ENCODE measurements around the gene ASTN2. TPM values are rescaled to one million over a fixed set of nuclear protein-coding genes. Genes with fewer than 3 reads are reported as not detected.
A peak's percentile ranks its signal among the peaks of the same experiment; 100 is the strongest.

Gene ASTN2
- total and polyA plus RNA-seq, 9 of the 15 experiments (the other 6 are each of a cell fraction or from before 2014, with no cell fraction given) = 0.56 to 3.5 (median 1.9) TPM

DNA sequence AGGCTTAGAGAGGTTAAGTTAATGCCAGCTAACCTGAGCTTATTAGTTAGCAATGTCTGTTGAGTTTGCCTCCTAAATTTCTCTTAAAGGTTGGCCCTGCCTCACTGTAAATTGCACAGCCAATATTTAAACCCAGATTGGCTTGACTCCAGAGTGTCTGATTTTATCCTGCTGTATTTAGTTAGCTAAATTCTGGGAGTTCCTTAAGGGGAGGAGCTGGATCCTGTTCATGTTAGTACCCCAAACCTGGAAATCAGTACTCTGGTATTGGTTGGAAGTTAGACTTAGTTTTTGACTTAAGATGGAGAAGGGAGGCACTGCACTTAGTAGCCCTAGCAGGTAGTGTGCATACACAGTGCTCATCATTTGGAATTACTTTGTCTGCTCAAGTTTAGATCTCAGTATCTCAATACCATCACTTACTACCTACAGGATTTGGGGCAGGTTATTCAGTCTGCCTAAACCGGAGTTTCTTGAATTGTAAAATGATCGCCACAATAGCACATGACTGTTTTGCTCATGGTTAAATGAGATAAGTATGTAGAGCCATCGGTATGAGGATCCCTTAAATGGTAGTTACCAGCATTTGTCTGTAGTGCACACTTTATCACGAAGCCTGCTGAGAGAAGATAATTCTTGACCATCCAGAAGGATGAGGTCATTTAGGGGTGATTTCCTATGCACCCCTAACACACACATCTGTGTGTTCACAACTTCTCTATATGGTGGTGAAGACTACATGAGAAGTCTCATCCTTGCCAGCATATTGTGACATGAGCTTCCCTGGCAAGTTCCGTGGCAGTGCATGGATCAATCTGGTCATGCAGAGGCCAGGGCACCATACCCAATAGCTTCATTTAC is 992.5 kb downstream of the ASTN2 start (continued):
- TF ChIP-seq, protein P1, sequence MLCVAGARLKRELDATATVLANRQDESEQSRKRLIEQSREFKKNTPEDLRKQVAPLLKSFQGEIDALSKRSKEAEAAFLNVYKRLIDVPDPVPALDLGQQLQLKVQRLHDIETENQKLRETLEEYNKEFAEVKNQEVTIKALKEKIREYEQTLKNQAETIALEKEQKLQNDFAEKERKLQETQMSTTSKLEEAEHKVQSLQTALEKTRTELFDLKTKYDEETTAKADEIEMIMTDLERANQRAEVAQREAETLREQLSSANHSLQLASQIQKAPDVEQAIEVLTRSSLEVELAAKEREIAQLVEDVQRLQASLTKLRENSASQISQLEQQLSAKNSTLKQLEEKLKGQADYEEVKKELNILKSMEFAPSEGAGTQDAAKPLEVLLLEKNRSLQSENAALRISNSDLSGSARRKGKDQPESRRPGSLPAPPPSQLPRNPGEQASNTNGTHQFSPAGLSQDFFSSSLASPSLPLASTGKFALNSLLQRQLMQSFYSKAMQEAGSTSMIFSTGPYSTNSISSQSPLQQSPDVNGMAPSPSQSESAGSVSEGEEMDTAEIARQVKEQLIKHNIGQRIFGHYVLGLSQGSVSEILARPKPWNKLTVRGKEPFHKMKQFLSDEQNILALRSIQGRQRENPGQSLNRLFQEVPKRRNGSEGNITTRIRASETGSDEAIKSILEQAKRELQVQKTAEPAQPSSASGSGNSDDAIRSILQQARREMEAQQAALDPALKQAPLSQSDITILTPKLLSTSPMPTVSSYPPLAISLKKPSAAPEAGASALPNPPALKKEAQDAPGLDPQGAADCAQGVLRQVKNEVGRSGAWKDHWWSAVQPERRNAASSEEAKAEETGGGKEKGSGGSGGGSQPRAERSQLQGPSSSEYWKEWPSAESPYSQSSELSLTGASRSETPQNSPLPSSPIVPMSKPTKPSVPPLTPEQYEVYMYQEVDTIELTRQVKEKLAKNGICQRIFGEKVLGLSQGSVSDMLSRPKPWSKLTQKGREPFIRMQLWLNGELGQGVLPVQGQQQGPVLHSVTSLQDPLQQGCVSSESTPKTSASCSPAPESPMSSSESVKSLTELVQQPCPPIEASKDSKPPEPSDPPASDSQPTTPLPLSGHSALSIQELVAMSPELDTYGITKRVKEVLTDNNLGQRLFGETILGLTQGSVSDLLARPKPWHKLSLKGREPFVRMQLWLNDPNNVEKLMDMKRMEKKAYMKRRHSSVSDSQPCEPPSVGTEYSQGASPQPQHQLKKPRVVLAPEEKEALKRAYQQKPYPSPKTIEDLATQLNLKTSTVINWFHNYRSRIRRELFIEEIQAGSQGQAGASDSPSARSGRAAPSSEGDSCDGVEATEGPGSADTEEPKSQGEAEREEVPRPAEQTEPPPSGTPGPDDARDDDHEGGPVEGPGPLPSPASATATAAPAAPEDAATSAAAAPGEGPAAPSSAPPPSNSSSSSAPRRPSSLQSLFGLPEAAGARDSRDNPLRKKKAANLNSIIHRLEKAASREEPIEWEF (CRISPR knock-in tag; IDR thresholded peaks at IDR 0.05) = no peak
- TF ChIP-seq, protein P2, sequence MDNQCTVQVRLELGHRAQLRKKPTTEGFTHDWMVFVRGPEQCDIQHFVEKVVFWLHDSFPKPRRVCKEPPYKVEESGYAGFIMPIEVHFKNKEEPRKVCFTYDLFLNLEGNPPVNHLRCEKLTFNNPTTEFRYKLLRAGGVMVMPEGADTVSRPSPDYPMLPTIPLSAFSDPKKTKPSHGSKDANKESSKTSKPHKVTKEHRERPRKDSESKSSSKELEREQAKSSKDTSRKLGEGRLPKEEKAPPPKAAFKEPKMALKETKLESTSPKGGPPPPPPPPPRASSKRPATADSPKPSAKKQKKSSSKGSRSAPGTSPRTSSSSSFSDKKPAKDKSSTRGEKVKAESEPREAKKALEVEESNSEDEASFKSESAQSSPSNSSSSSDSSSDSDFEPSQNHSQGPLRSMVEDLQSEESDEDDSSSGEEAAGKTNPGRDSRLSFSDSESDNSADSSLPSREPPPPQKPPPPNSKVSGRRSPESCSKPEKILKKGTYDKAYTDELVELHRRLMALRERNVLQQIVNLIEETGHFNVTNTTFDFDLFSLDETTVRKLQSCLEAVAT (IDR thresholded peaks at IDR 0.05) = peak in 1 of 2 experiments; percentile 43; a peak in 1 of 4 replicates
- no peak for TF ChIP-seq GTF2F1 (IDR thresholded peaks at IDR 0.05; ENCODE audit: low read depth, low read length)
- TF ChIP-seq SRSF9 (IDR thresholded peaks at IDR 0.05; ENCODE audit: borderline replicate concordance, low read depth, low read length) = no peak
- TF ChIP-seq ZNF780A (CRISPR knock-in tag; IDR thresholded peaks at IDR 0.05) = no peak
- TF ChIP-seq STAG1 (CRISPR knock-in tag; IDR thresholded peaks at IDR 0.05; ENCODE audit: borderline replicate concordance) = no peak
- no peak for TF ChIP-seq ZNF224 (CRISPR knock-in tag; IDR thresholded peaks at IDR 0.05)
- no peak for TF ChIP-seq SRSF7 (optimal IDR thresholded peaks at IDR 0.05; ENCODE audit: low read depth, low read length)
- no peak for TF ChIP-seq CAMTA2 (CRISPR knock-in tag; conservative IDR thresholded peaks at IDR 0.05)
- no peak for TF ChIP-seq ZNF436 (CRISPR knock-in tag; IDR thresholded peaks at IDR 0.05)
- 0 out of 4 replicates have a peak, but pooled peaks of 1 of the 2 experiments have one; percentile 43 for TF ChIP-seq HDAC1 (IDR thresholded peaks at IDR 0.05)
- TF ChIP-seq CREBBP (IDR thresholded peaks at IDR 0.05; ENCODE audit: low read depth, low read length) = no peak
- TF ChIP-seq RFX5 (IDR thresholded peaks at IDR 0.05; ENCODE audit: low read depth, low read length) = no peak
- no peak for TF ChIP-seq PHTF2 (CRISPR knock-in tag; IDR thresholded peaks at IDR 0.05)
- TF ChIP-seq ETV5 (CRISPR knock-in tag; IDR thresholded peaks at IDR 0.05; ENCODE audit: low read depth) = no peak
- TF ChIP-seq ZEB2 (IDR thresholded peaks at IDR 0.05) = peak; percentile 65
- TF ChIP-seq HNRNPK (IDR thresholded peaks at IDR 0.05; ENCODE audit: low read depth, low read length, poor library complexity, severe bottlenecking) = no peak
- TF ChIP-seq HOXB6 (CRISPR knock-in tag; IDR thresholded peaks at IDR 0.05; ENCODE audit: borderline replicate concordance) = no peak
- peak; percentile 96 for TF ChIP-seq JUND (IDR thresholded peaks at IDR 0.05; ENCODE audit: borderline replicate concordance, low read depth, low read length)
- peak; percentile 98 for TF ChIP-seq JUND (tag; IDR thresholded peaks at IDR 0.05; ENCODE audit: borderline replicate concordance, low read depth, low read length)
- no peak for TF ChIP-seq POLR3A (IDR thresholded peaks at IDR 0.05; ENCODE audit: borderline replicate concordance, extremely low read depth, insufficient read depth, insufficient read length)
- no peak for TF ChIP-seq BRF1 (IDR thresholded peaks at IDR 0.05; ENCODE audit: borderline replicate concordance, extremely low read depth, insufficient read length)
- no peak for TF ChIP-seq NFXL1 (CRISPR knock-in tag; IDR thresholded peaks at IDR 0.05)
- no peak for TF ChIP-seq ZNF316 (IDR thresholded peaks at IDR 0.05)

All from K562 (cell line).